DOHH2 (cell line): ENCODE results near the gene NHLH1.

ENCODE experiments used
- EZH2phosphoT487 ChIP-seq: fragments of 200-600 bp; sonication (generic); IDR thresholded peaks from 2 replicates; pipeline ENCODE4 v1.6.1; 2017; ENCODE audit warnings: borderline replicate concordance, mild to moderate bottlenecking, antibody characterized with exemption, low read length, moderate library complexity, mixed read lengths
- TF ChIP-seq, protein P1 (sequence below): fragments of 200-600 bp; sonication (generic); IDR thresholded peaks from one replicate; pipeline ENCODE4 v1.5.1; 2014; ENCODE audit warnings: antibody characterized with exemption, mild to moderate bottlenecking, low read depth, low read length; ENCODE audit not compliant: poor library complexity, severe bottlenecking

DNA sequence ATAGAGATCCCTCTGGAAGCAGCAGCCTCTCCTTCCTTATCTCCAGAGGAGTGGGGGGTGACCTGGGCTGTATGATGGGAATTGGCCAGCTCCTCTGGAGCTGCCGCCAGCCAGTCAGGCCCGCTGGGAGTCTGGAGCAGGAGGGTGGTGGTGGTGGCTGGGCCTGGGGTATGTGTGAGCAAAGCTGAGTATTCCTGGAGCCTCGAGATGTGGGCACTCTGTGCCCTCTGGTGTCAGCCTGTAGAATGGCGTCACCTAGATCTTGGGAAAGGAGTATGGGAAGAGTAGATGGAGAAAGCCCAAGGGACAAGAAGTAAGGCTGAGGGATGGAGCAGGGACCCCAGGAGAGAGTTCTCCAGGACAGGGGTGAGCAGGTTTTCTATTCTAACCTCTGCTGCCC, 49.5 kb downstream of the NHLH1 start:
- TF ChIP-seq, protein P1, sequence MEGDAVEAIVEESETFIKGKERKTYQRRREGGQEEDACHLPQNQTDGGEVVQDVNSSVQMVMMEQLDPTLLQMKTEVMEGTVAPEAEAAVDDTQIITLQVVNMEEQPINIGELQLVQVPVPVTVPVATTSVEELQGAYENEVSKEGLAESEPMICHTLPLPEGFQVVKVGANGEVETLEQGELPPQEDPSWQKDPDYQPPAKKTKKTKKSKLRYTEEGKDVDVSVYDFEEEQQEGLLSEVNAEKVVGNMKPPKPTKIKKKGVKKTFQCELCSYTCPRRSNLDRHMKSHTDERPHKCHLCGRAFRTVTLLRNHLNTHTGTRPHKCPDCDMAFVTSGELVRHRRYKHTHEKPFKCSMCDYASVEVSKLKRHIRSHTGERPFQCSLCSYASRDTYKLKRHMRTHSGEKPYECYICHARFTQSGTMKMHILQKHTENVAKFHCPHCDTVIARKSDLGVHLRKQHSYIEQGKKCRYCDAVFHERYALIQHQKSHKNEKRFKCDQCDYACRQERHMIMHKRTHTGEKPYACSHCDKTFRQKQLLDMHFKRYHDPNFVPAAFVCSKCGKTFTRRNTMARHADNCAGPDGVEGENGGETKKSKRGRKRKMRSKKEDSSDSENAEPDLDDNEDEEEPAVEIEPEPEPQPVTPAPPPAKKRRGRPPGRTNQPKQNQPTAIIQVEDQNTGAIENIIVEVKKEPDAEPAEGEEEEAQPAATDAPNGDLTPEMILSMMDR = peak; percentile 25
- no peak for TF ChIP-seq EZH2phosphoT487
